ENCODE data around the gene TEX13A. TPM values are rescaled to one million over a fixed set of nuclear protein-coding genes. Genes with fewer than 3 reads are reported as not detected.

The TEX13A gene
- total RNA-seq (2021) (0.17 TPM in 1 of 3 replicates, not detected in the others), Bru-seq, nascent RNA (not detected)
- long read RNA-seq, experiment 1 = 0 reads
- long read RNA-seq, experiment 2 = 0 reads
- long read RNA-seq, experiment 3 = 0 reads

GRCh38 chrX:105220636-105221035 lies at the start of gene TEX13A:
TSS of gene TEX13A (minus strand) at chrX:105220694. CDS start at chrX:105220397, 297 bp downstream.
- Mint-ChIP-seq H3K4me1 (peaks cover 11% of the 10 kb centered on the region), H3K9me3 (peaks cover 11% of the 10 kb centered on the region), H3K27me3 (ENCODE audit: low read depth) (no peaks in the 10 kb centered on the region), H3K4me3 (no peak within 1 kb of the TSS), H3K27ac (no peak within 1 kb of the TSS; the same call in 1 of the 2 replicates), H3K36me3 (peaks cover 9% of the 10 kb centered on the region)
- no peak for DNase-seq (ENCODE audit: low spot score)
- ATAC-seq = no peak
- ChIA-PET CTCF (no interaction called here), POLR2A (no interaction called here)
- TF ChIP-seq ETV6 (CRISPR knock-in tag; IDR thresholded peaks at IDR 0.05) = no peak
- no peak for TF ChIP-seq FOXP1 (CRISPR knock-in tag; IDR thresholded peaks at IDR 0.05; ENCODE audit: borderline replicate concordance)
- no peak for TF ChIP-seq E2F5 (CRISPR knock-in tag; IDR thresholded peaks at IDR 0.05)
- TF ChIP-seq NR2C2 (CRISPR knock-in tag; IDR thresholded peaks at IDR 0.05) = no peak
- no peak for TF ChIP-seq NFYB (CRISPR knock-in tag; conservative IDR thresholded peaks at IDR 0.05; ENCODE audit: low read depth)
- TF ChIP-seq ZNF121 (CRISPR knock-in tag; IDR thresholded peaks at IDR 0.05) = no peak
- no peak for TF ChIP-seq ATF6 (CRISPR knock-in tag; IDR thresholded peaks at IDR 0.05)
- TF ChIP-seq SMAD4 (CRISPR knock-in tag; IDR thresholded peaks at IDR 0.05) = no peak
- TF ChIP-seq NR3C1 (CRISPR knock-in tag; conservative IDR thresholded peaks at IDR 0.05; ENCODE audit: low read depth) = no peak
- TF ChIP-seq MLX (CRISPR knock-in tag; IDR thresholded peaks at IDR 0.05) = no peak
- TF ChIP-seq USF2 (CRISPR knock-in tag; IDR thresholded peaks at IDR 0.05) = no peak
- no peak for TF ChIP-seq PREB (CRISPR knock-in tag; IDR thresholded peaks at IDR 0.05; ENCODE audit: borderline replicate concordance)
- TF ChIP-seq TEAD4 (CRISPR knock-in tag; IDR thresholded peaks at IDR 0.05) = no peak
- TF ChIP-seq TP53 (CRISPR knock-in tag; IDR thresholded peaks at IDR 0.05) = no peak
- no peak for TF ChIP-seq ATF2 (CRISPR knock-in tag; IDR thresholded peaks at IDR 0.05; ENCODE audit: borderline replicate concordance, low read depth)
- no peak for TF ChIP-seq ZNF425 (CRISPR knock-in tag; conservative IDR thresholded peaks at IDR 0.05)

GRCh38 chrX:105269386-105269785 lies 48.9 kb upstream of the TEX13A start:
- CTCF ChIA-PET = no interaction called here
- ATAC-seq = no peak
- TF ChIP-seq CREM (CRISPR knock-in tag; IDR thresholded peaks at IDR 0.05) (no peak), E2F1 (CRISPR knock-in tag; IDR thresholded peaks at IDR 0.05) (no peak), ZNF219 (CRISPR knock-in tag; IDR thresholded peaks at IDR 0.05; ENCODE audit: borderline replicate concordance) (no peak), NFATC4 (CRISPR knock-in tag; IDR thresholded peaks at IDR 0.05) (no peak), ZNF317 (CRISPR knock-in tag; IDR thresholded peaks at IDR 0.05; ENCODE audit: borderline replicate concordance, low read depth) (no peak)

More at GRCh38 chrX:105269386-105269785, 48.9 kb upstream of the TEX13A start:
- Mint-ChIP-seq H3K27me3 (ENCODE audit: low read depth) (no peaks in the 10 kb centered on the region), H3K4me3 (no peak overlapping the region), H3K9me3 (peaks cover 2% of the 10 kb centered on the region; the same call in 1 of the 2 replicates), H3K27ac (no peak overlapping the region), H3K36me3 (no peaks in the 10 kb centered on the region), H3K4me1 (peaks cover 13% of the 10 kb centered on the region)
- POLR2A ChIA-PET = no interaction called here
- no peak for DNase-seq (ENCODE audit: low spot score)

Measured in WTC11 (cell line).